Activated T-helper 17 cell treated with anti-CD3 and anti-CD28 coated beads, Interleukin-2, amount 50 U/mL, for 72 hours (primary cell): Measurements from ENCODE around the gene FAM186B. TPM values are rescaled to one million over a fixed set of nuclear protein-coding genes. Genes with fewer than 3 reads are reported as not detected.

ENCODE experiments used
- ATAC-seq: fragments of 150-1000 bp; cut with Tn5 transposase; replicated peaks from 2 replicates; pipeline ENCODE4 v1.10.0; 2021; ENCODE audit warnings: mild to moderate bottlenecking, moderate library complexity
- H3K27ac Mint-ChIP-seq: one replicate; pipeline ENCODE4 v1.8.0; 2022; ENCODE audit warnings: mixed read lengths
- H3K27me3 Mint-ChIP-seq: one replicate; pipeline ENCODE4 v1.8.0; 2022; ENCODE audit warnings: mixed read lengths
- H3K36me3 Mint-ChIP-seq: one replicate; pipeline ENCODE4 v1.8.0; 2022; ENCODE audit warnings: low read depth, mild to moderate bottlenecking, mixed read lengths
- H3K4me1 Mint-ChIP-seq: one replicate; pipeline ENCODE4 v1.8.0; 2022; ENCODE audit warnings: mixed read lengths
- H3K4me3 Mint-ChIP-seq: one replicate; pipeline ENCODE4 v1.8.0; 2022; ENCODE audit warnings: mild to moderate bottlenecking, mixed read lengths
- H3K9me3 Mint-ChIP-seq: one replicate; pipeline ENCODE4 v1.8.0; 2022; ENCODE audit warnings: mixed read lengths
- total RNA-seq, 2 donors: library from RNA; stranded (reverse); gene quantifications; one replicate each; pipeline ENCODE4 v1.2.3, GENCODE V29; 2022

FAM186B gene
- total RNA-seq, 2 donors from 2014 or later, result 0.11 TPM; not detected in 1

DNA sequence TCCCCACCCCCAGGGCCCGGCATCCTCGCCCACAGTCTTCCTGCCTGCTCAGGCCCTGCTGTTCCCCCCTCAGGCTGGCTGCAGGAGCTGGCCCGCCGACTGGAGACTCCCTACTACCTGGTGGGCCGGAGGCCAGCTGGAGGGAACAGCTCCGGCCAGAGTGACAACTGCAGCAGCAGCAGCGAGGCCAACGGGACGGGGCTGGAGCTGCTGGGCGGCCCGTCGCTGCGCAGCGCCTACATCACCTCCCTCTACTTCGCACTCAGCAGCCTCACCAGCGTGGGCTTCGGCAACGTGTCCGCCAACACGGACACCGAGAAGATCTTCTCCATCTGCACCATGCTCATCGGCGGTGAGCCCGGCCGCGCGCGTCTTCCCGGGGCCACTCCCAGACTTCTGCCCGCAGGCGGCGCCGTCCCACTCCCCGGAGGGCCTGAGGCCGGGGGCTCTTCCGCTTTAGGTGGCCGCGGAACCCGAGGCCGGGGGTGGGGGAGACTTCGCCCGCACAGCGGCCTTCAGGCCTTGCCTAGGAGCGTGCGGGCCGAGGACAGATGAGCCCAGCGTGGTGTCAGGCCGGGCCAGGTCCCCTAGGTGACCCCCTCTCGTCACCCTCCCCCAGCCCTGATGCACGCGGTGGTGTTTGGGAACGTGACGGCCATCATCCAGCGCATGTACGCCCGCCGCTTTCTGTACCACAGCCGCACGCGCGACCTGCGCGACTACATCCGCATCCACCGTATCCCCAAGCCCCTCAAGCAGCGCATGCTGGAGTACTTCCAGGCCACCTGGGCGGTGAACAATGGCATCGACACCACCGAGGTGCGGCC is 56.4 kb downstream of the FAM186B start:
- Mint-ChIP-seq H3K36me3 (no peaks in the 10 kb centered on the region), H3K4me3 (peak overlapping the region; percentile 65), H3K9me3 (no peaks in the 10 kb centered on the region), H3K27me3 (peaks cover 8% of the 10 kb centered on the region), H3K4me1 (peaks cover 9% of the 10 kb centered on the region), H3K27ac (no peak overlapping the region)
- peak; percentile 60 for ATAC-seq

GRCh38 chr12:49548481-49548821 is 57.0 kb downstream of the FAM186B start:
- peak overlapping the region; percentile 65 for H3K4me3 Mint-ChIP-seq
- H3K27me3 Mint-ChIP-seq, result peaks cover 8% of the 10 kb centered on the region
- no peaks in the 10 kb centered on the region for H3K9me3 Mint-ChIP-seq
- peaks cover 9% of the 10 kb centered on the region for H3K4me1 Mint-ChIP-seq
- no peak overlapping the region for H3K27ac Mint-ChIP-seq
- no peak for ATAC-seq
- H3K36me3 Mint-ChIP-seq, result no peaks in the 10 kb centered on the region

DNA sequence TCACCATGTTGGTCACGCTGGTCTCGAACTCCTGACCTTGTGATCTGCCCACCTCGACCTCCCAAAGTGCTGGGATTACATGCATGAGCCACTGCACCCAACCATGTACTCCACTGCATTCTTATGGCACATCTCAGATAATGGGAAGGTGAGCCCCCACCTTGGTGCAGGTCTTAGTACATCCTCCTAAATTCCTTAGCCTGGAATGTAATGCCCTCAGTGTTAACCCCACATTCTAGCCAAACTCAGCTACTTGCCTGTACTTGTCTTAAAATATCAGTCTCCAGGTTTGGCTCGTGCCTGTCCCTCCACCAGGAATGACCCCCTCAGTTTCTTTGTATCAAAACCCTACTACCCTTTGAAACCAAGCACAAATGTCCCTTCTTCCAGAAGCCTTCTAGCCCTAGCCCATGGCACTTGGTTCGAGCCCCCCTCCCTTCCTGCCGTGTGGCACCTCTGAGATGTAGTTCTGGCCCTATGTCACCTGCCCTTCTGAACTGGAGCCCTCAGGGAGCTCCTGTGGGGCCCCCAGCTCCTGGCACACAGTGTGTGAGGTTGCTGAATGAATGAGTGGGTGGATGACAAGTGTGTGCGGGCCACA is 58.2 kb downstream of the FAM186B start:
- Mint-ChIP-seq H3K36me3 (no peaks in the 10 kb centered on the region), H3K4me3 (no peak overlapping the region)
- no peak for ATAC-seq

GRCh38 chr12:49546481-49546880 is 59.0 kb downstream of the FAM186B start:
- no peak overlapping the region for H3K27ac Mint-ChIP-seq
- no peak for ATAC-seq
- no peaks in the 10 kb centered on the region for H3K9me3 Mint-ChIP-seq
- no peaks in the 10 kb centered on the region for H3K36me3 Mint-ChIP-seq
- peaks cover 8% of the 10 kb centered on the region for H3K27me3 Mint-ChIP-seq
- no peak overlapping the region for H3K4me3 Mint-ChIP-seq
- H3K4me1 Mint-ChIP-seq, result peaks cover 9% of the 10 kb centered on the region

More for the DNA sequence above, 58.2 kb downstream of the FAM186B start:
- Mint-ChIP-seq H3K9me3 (no peaks in the 10 kb centered on the region), H3K27ac (no peak overlapping the region), H3K4me1 (peaks cover 9% of the 10 kb centered on the region), H3K27me3 (peaks cover 8% of the 10 kb centered on the region)

DNA sequence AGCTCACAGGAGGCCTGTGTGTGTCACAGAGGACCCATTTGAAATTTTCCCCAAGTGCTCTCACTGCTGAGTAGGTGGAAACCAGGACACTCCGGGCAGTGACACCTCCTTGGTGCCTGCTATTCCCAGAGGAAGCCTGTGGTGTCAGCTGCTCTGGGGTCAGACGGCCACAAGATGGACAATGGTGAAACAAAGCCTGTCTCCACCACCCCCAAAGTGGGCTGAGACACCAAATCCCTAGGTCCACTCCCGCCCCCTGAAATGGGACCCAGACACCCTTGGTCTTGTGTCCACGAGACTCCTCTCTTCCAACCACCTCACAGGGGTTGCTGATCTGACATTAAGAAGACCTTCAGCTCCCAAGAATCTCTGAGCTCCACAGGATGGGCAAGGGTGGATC is 59.6 kb downstream of the FAM186B start:
- no peaks in the 10 kb centered on the region for H3K36me3 Mint-ChIP-seq
- H3K4me1 Mint-ChIP-seq, result peaks cover 9% of the 10 kb centered on the region
- H3K4me3 Mint-ChIP-seq, result no peak overlapping the region
- H3K9me3 Mint-ChIP-seq, result no peaks in the 10 kb centered on the region
- peaks cover 8% of the 10 kb centered on the region for H3K27me3 Mint-ChIP-seq
- no peak for ATAC-seq
- H3K27ac Mint-ChIP-seq, result peak overlapping the region; percentile 30

- Mint-ChIP-seq H3K27ac (no peak overlapping the region), H3K36me3 (no peaks in the 10 kb centered on the region), H3K4me3 (no peak overlapping the region), H3K27me3 (peaks cover 11% of the 10 kb centered on the region), H3K9me3 (no peaks in the 10 kb centered on the region), H3K4me1 (peaks cover 9% of the 10 kb centered on the region)
- ATAC-seq, result no peak
Observed at GRCh38 chr12:49543914-49544815, 61.3 kb downstream of the FAM186B start.

- Mint-ChIP-seq H3K9me3 (no peaks in the 10 kb centered on the region), H3K4me1 (peaks cover 9% of the 10 kb centered on the region), H3K27ac (peak overlapping the region; percentile 30), H3K27me3 (peaks cover 11% of the 10 kb centered on the region), H3K36me3 (no peaks in the 10 kb centered on the region), H3K4me3 (no peak overlapping the region)
- no peak for ATAC-seq
Observed at GRCh38 chr12:49543221-49543913, 62.1 kb downstream of the FAM186B start.

GRCh38 chr12:49542592-49543160 is 62.8 kb downstream of the FAM186B start:
- H3K4me3 Mint-ChIP-seq, result no peak overlapping the region
- no peaks in the 10 kb centered on the region for H3K36me3 Mint-ChIP-seq
- H3K27me3 Mint-ChIP-seq, result peaks cover 7% of the 10 kb centered on the region
- no peaks in the 10 kb centered on the region for H3K9me3 Mint-ChIP-seq
- H3K4me1 Mint-ChIP-seq, result peaks cover 4% of the 10 kb centered on the region
- peak overlapping the region; percentile 30 for H3K27ac Mint-ChIP-seq
- no peak for ATAC-seq

DNA sequence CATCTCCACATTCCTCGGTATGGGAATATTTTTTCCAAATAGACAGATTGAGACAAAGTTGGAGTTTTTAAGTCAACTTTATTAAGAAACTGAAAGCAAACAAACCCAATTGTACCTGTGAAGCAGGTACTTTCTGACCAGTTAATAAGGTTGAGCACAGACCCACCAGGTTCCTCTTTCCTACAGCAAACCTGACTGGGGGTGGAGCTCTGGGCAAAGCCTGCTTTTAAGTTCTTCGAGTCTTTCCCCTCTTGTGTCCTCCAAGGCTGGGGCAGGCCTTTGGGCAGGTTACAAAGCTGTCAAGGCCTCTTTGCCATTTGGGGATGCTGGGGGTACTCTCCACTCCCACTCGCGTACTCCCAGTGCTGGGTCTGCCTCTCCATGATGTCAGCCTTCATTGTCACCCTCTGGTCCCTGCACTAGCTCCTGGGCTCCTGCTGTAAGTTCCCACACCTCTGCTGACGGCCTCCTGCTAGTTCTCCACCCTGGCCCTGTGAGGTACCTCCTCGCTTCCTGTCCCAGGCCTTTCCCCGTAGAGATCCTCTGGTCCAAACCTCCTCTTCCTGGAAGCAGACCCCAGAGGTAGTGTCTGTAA is 63.4 kb downstream of the FAM186B start:
- Mint-ChIP-seq H3K36me3 (no peaks in the 10 kb centered on the region), H3K4me1 (peaks cover 4% of the 10 kb centered on the region), H3K27ac (peak overlapping the region; percentile 10), H3K4me3 (no peak overlapping the region), H3K27me3 (peaks cover 3% of the 10 kb centered on the region), H3K9me3 (no peaks in the 10 kb centered on the region)
- ATAC-seq, result no peak

GRCh38 chr12:49541140-49541861 is 64.1 kb downstream of the FAM186B start:
- Mint-ChIP-seq H3K36me3 (no peaks in the 10 kb centered on the region), H3K27ac (peak overlapping the region; percentile 4), H3K4me3 (no peak overlapping the region), H3K27me3 (peaks cover 8% of the 10 kb centered on the region), H3K4me1 (peaks cover 4% of the 10 kb centered on the region), H3K9me3 (no peaks in the 10 kb centered on the region)
- ATAC-seq, result no peak

DNA sequence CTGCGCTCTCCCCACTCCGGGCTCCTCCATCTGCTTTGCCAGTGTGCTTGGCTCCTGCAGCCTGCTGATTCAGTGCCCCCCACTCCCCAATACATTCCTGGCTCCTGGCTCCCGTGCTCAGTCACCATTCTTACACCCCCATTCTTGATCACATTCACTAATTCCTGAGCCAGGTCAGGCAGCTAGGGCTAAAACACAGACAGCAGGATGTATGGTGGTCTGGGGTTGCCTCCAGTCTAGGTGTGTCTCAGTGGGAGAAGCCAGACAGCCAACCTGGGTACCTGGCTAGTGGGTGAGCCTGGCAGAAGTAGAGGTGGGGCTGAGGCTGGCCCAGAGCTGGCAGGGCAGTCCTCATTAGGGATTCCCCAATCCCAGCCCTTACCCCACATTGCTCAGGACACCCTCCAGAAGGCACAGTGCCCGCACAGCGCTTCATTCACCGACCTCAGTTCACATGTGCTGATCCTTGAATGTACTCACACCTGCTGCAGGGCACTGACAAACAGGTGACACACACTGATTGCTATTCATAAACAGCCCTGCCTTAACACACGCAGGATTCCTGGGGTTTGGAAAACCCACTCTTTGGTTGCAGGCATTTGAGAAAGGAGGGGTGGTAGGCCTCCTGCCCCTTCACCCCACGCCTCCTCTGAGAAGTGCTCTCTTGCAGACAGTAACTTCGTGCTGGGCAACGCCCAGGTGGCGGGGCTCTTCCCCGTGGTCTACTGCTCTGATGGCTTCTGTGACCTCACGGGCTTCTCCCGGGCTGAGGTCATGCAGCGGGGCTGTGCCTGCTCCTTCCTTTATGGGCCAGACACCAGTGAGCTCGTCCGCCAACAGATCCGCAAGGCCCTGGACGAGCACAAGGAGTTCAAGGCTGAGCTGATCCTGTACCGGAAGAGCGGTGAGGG is 65.0 kb downstream of the FAM186B start:
- ATAC-seq, result no peak
- Mint-ChIP-seq H3K4me1 (peaks cover 4% of the 10 kb centered on the region), H3K9me3 (no peaks in the 10 kb centered on the region), H3K4me3 (peak overlapping the region; percentile 43), H3K36me3 (no peaks in the 10 kb centered on the region), H3K27me3 (peaks cover 8% of the 10 kb centered on the region), H3K27ac (no peak overlapping the region)

DNA sequence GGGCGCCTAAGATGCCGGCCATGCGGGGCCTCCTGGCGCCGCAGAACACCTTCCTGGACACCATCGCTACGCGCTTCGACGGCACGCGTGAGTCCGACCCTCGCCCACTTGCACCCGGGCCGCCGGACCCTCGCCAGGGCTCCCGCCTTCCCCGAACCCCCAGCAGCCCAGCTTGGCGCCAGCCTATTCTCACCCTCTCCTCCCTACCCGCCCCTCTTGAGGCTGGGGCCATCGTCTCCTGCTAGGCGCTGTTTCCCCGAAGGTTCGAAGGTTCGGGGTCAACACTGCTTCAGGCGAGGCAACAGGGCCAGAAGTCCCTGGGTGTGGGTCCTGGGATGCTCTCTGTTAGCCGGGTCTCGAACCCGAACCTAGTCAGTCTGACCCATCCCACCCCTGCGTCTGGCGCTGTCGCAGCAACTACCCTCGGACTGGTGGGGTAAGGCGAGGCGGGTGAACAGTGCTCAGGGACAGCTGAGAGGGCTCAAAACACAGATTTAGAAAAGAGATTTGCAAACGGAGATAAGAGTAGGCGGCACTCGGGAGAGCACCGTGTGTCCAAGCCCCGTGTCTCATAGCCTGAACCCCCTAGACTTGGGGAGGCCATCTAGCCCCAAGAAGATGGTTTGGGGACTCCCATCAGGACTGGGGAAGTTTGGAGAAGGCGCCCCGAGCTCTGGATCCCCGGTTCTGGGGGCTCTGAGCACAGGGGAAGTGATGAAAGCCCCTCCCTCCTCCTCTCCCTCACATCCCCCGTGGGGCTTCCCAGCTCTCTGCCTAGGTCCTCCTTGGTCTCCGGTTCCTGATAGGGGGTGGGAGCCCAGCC is 65.8 kb downstream of the FAM186B start:
- Mint-ChIP-seq H3K4me3 (peak overlapping the region; percentile 43), H3K27ac (no peak overlapping the region), H3K9me3 (no peaks in the 10 kb centered on the region), H3K36me3 (no peaks in the 10 kb centered on the region), H3K27me3 (peaks cover 8% of the 10 kb centered on the region), H3K4me1 (peaks cover under 1% of the 10 kb centered on the region)
- no peak for ATAC-seq
